Measurements from ENCODE around the gene SBF2.
"Not testable (repeated sequence)": the region's sequence is repeated elsewhere in the genome, so short reads cannot be mapped to it uniquely, and the experiment has no call there.

The SBF2 gene

DNA sequence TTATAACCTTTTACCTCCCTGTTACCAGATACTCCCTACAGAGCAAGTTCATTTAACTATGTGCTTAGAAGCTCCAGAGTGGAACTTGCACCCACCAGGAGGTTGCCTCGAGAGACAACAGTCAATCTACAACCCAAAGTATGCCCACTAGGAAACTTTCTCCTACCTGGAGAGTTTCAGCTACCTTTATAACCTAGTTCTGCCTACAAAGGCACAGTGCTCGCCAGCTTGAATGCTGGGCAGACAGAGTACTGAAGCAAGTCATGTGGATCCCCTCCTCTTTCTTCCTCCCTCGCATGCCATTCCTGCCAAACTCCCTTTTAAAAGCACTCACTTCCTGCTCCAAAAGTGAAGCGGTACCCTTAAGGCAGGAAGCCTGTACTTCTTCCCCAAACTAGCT, 371.2 kb downstream of the SBF2 start:
- no peak overlapping the region for H3K4me3 ChIP-seq (ENCODE audit: low read length)
- DNase-seq (ENCODE audit: low read depth): peak; percentile 7
- no peak for TF ChIP-seq CTCF (IDR thresholded peaks at IDR 0.05; ENCODE audit: insufficient read depth, low read depth, low read length, missing control alignments)

- H3K4me3 ChIP-seq (ENCODE audit: low read length): no peak overlapping the region
- TF ChIP-seq CTCF (IDR thresholded peaks at IDR 0.05; ENCODE audit: insufficient read depth, low read depth, low read length, missing control alignments): no peak
- no peak for DNase-seq (ENCODE audit: low read depth)
Measured at GRCh38 chr11:9916480-9916879, 377.5 kb downstream of the SBF2 start.

GRCh38 chr11:9914064-9914463, 380.0 kb downstream of the SBF2 start:
- H3K4me3 ChIP-seq (ENCODE audit: low read length): no peak overlapping the region
- DNase-seq (ENCODE audit: low read depth): no peak
- no peak for TF ChIP-seq CTCF (IDR thresholded peaks at IDR 0.05; ENCODE audit: insufficient read depth, low read depth, low read length, missing control alignments)

- peak; percentile 92 for DNase-seq (ENCODE audit: low read depth)
- no peak for TF ChIP-seq CTCF (IDR thresholded peaks at IDR 0.05; ENCODE audit: insufficient read depth, low read depth, low read length, missing control alignments)
- H3K4me3 ChIP-seq (ENCODE audit: low read length): no peak overlapping the region
Measured at GRCh38 chr11:9905960-9906791, 387.8 kb downstream of the SBF2 start.

- H3K4me3 ChIP-seq (ENCODE audit: low read length): no peak overlapping the region
- peak; percentile 1 for DNase-seq (ENCODE audit: low read depth)
Measured at GRCh38 chr11:9905501-9905951, 388.5 kb downstream of the SBF2 start.

GRCh38 chr11:9903579-9903978, 390.4 kb downstream of the SBF2 start:
- TF ChIP-seq CTCF (IDR thresholded peaks at IDR 0.05; ENCODE audit: insufficient read depth, low read depth, low read length, missing control alignments): no peak
- no peak for DNase-seq (ENCODE audit: low read depth)

More at GRCh38 chr11:9905501-9905951, 388.5 kb downstream of the SBF2 start:
- TF ChIP-seq CTCF (IDR thresholded peaks at IDR 0.05; ENCODE audit: insufficient read depth, low read depth, low read length, missing control alignments): no peak

DNA sequence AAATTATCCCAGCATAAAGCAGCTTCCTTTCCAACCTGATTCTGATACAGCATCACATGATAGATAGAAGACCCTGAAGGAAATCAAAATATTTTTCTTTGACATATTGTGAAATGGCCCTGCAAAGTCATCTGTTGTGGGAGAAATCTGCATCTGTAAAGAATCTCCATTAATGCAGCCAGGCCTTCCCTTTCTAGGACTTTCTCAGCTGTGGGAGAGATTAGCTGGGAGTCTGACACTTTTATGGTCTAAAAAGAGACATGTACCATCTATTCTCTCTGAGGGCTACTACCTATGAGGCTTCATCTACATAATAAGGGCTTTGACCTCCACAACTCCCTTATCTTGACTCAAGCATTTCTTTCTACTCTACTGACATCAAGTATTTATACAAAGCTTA, 392.1 kb downstream of the SBF2 start:
- TF ChIP-seq CTCF (IDR thresholded peaks at IDR 0.05; ENCODE audit: insufficient read depth, low read depth, low read length, missing control alignments): no peak
- no peak for DNase-seq (ENCODE audit: low read depth)
- H3K4me3 ChIP-seq (ENCODE audit: low read length): no peak overlapping the region

More at GRCh38 chr11:9903579-9903978, 390.4 kb downstream of the SBF2 start:
- H3K4me3 ChIP-seq (ENCODE audit: low read length): no peak overlapping the region

DNA sequence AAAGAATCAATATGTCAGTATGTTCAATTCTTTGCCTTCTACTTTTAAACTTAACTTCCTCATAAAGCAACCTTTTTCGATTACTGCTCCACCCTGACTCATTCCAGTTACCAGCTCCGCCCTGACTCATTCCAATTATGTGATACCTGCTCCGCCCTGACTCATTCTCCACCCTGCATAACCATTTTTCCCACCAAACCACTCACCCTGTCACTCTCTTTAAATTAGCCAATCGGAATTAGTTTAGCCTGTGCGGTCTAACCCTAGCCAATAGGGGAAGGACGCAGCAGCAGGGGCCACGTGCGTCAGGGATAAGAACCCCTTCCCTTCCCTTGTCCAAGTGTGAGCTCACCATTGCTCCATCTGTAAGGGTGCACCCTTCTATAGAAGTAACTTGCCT, 393.8 kb downstream of the SBF2 start:
- DNase-seq (ENCODE audit: low read depth): peak; percentile 97
- not testable (repeated sequence) for H3K4me3 ChIP-seq (ENCODE audit: low read length)
